GM19043 (cell line): ENCODE measurements around the gene RHOU.

Source experiments
- ATAC-seq: cut with Tn5 transposase; IDR thresholded peaks from one replicate; pipeline ENCODE4 v1.9.1; 2021; ENCODE audit warnings: low read depth; ENCODE audit not compliant: unreplicated experiment

Gene RHOU

DNA sequence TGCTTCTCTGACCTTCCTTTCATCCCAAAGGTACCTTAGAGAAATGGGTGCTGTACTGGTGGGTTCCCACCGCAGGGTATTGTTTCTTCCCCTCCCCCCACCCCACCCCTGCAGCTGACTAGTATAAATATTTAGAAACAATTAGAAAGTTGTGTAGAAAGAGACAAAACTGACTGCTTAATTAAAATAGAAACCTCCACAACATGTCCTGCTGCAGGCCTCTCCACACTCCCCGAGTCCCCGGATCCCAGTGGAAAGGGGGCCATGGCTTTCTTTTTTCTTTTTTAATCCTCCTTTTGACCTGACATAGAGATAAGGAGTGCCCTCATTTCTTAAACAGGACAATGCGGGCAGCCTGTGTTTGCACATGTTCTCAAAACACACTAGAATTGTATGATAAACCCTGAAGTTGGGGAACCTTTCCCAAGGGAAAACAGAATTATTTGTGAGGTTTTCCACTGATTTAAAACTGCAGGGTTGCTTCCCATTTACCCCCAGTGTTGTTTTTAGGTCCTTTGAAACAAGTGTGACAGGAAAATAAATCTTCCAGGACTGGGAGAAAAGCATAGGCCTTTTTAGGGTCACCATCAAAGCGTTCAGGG is 1.7 kb downstream of the RHOU start:
- ATAC-seq, result no peak

DNA sequence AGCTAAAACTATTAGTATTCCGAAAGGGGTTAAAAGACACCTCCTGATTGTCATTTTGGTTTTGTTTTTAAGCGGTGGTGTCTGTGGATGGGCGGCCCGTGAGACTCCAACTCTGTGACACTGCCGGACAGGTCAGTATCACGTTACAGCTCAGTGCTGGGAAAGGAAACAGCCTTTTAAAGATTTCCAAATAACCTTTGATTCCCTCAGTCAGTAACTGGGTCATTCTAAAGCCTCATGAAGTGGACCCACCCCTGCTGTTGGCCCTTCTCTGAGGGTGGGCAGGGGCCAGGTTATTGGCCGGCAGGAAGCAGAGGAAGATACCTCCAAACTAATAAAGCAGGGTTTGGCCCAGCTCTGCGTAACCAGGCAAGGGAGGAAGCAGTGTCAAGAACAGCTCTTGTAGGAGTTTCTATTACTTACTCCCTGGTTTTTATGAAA is 2.3 kb downstream of the RHOU start:
- no peak for ATAC-seq

DNA sequence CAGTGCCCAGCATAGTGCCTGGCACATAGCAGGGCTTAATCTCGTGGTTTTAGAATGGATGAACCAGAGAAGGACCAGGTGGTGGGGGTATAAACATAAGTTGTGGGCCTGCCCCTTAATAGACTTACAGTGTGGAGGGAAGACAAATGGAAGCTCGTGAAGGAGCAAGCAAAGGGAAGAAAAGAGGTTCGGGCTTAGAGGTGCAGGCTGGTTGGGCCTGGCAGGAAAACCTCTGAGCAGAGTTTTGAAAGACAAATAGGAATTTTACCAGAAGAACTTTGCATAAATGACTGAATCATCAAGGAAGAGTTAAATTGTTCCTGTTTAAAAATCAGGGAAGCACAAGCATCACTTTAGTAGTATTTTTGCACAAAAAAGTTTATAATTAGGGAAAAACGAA is 4.5 kb downstream of the RHOU start:
- ATAC-seq, result no peak

DNA sequence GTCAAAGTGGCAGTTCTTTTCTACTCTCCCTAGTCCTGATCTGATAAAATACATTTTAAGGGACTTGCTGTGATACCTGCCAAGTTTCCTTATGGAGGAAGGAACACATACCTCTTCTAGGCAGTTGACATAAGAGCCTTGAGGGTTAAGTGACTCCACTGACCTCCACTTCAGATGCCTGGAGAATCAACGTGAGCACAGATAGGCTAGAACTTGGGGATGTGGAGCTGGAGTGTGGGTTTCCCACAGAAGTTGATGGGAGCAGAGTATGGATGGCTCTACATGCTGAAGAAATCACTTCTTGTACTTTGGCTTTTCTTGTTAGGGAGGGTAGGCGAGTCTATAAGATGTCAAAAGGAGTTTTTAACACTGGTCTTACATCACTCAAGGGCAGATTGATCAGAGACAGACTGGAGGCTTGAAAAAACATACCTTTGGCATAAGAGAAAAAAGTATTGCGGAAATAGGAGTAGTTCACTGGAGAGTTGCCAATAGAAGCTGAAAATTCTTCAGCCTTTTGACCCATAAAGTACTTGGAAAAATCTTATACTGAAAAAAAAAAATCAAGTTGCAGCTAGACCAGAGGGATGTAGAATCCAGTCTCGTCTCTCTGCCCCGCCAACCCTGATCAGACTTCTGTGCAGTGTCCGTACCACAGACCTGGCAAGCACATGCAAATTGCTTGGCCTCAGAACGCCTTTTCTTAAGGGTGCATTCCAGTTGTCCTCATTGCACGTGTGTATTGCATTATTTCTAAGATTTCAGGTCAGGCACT is 5.5 kb downstream of the RHOU start:
- ATAC-seq, result no peak

DNA sequence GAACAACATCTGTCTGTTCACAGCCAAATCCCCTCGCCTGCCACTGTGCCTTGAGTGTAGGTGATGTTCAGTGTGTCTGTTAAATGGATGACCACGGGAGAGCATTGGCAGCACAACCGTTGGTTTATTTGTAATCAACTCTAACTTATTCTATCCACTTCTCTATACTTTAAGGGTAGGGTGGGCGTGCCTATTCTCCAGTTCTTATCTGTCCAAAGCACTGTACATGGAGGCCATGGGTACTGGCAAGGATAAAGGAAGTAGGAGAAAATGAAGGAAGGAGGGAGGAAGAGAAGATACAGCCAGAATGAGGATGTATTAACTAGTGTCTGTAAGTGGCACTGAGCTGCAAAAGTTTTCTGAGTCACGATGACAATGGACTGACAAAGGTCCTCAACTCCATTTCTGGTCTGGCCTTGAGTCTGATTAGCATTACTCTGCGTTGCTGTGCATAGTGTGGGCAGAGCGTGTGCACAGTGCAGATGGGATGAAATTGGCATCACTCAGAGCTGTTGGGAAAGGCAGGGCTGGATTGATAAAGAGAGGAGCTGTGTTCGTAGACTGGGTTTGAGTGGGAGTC is 7.1 kb downstream of the RHOU start:
- no peak for ATAC-seq

DNA sequence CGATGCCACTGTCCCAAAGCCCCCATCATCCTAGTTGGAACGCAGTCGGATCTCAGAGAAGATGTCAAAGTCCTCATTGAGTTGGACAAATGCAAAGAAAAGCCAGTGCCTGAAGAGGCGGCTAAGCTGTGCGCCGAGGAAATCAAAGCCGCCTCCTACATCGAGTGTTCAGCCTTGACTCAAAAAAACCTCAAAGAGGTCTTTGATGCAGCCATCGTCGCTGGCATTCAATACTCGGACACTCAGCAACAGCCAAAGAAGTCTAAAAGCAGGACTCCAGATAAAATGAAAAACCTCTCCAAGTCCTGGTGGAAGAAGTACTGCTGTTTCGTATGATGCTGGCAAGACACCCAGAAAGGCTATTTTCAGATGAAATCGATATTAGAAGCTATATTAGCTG is 8.1 kb downstream of the RHOU start:
- no peak for ATAC-seq

DNA sequence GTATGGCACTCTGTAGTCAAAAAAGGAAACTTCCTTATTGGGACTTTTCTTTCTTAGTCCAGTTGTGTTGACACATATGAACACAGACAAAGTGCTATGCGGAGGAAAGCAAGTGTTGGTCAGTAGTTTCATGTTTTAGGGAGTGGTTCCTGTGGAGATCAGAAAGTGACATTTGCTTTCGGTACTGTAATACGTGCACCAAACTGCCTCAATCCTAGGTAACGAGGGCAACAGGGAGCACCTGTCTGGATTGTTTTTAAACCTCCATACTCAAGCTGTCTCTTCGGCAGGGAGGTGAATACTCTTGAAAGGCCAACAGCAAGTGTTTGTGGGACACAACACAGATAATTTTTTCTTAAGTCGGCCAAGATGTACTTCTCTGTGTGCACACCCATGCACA is 9.1 kb downstream of the RHOU start:
- no peak for ATAC-seq

DNA sequence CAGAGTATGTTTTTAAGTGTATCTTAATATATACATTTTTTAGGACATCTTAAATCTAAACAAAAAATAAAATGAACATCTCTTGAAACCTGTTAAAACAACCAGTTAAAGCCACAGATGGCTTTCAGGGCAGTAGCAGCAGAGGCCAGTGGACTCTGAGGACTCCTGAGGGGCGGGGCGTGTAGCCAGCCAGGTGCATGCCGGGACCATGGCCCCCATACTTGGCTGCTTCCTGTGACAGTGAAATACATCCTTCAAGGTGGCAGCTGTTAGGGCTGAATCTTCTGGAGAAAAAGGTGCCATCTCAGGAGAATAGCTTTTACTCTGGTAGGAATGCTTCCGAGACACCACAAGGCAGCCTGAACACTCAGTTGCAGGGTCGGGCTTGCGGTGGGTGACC is 9.6 kb downstream of the RHOU start:
- no peak for ATAC-seq

DNA sequence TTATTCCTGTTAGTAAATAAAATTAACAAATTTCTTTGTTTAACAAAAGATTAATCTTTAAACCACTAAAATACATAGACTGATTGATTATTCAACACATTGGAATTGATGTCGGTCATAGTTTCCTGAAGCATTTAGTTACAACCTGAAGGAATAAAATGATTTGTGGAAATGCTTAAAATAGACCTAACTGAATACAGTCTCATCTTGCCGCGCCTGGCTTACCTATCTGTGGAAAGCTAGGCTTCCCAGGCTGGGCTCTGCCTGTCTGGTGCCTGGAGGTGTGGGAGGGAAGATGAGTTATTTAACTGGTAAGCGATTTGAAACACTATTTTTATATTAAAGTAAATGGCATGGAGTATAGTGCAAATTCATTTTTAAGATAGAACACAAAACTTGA is 10.2 kb downstream of the RHOU start:
- no peak for ATAC-seq

DNA sequence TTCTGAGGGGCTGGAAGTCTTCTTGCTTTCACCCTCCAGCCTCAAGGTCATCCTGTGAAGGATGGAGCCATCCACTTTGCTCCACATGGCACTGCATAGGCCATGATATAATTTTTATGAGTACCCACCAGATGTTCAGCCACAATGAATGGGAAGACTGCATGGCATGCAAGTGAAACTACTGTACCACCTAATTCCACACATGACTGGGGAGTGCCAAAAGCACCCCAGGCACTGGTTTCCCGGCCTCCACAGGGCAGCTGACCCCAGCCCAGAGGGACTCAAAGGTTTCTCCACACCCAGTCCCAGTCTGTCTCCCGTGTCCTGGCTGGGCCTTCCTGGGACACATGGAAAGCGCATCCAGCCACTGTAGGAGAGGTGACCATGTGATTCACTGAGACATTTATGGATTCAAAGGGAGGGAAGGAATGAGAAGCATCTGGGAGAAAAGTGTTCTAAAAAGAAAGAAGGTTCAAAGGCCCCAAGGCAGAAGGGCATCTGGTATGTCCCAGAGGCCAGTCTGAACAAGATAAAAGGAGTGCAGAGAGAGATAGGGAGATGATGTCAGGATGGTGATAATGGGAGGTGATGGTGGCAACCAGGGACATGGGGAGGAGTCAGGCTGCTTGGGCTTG is 12.1 kb downstream of the RHOU start:
- ATAC-seq, result no peak

DNA sequence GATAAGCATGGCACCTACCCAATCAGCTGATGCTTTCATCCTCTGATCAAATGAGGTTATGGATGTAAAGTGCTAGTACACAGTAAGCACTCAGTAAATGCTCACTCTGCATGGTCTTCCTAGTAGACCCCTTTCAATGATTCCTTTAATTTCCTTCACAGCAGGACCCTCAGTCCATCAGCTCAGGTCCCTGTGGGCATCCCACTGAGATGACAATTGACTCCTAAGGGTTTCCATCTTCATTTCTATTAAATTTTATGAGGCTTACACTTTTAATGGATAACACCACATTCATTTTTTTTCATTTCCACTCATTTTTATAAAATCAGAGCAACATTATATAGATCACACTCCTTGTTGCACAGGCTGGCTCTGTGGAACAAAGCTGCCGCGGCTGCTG is 12.8 kb downstream of the RHOU start:
- no peak for ATAC-seq

DNA sequence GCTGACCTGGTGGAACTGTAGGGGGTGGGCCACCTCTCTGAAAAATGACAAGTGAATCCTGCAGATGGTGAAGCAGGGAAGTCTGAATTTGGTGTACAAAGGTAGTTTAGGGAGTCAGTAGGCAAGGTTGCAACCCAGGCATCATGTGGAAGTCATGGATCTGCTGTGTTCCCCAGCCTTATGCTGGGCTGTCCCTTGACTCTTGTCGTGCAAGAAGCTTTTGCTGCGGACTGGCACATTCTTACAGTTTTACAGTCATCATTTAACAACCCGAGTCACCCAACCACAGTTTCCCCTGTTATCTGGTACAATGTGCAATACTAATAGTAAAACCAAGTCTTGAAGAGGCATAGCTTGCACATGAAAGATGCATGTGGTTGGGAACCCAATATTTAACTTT is 13.2 kb downstream of the RHOU start:
- ATAC-seq, result no peak

DNA sequence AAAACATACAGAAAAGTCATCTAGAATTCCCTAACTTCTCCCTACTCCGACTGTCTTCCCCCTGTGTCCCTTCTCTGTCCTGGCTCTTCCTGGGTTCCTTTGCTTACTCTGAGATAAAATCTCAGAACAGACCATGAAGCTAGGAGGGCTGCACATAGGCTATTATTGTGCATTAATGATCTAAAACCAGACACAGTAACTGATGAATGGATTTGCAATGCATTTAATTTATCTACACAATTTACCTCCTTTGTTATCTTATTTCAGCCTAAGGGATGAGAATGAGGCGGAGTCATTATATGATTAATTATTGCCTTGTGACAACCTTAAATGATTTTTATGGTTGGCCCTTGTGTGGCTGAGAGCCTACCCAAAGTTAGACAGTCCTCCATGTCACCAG is 14.5 kb downstream of the RHOU start:
- no peak for ATAC-seq

DNA sequence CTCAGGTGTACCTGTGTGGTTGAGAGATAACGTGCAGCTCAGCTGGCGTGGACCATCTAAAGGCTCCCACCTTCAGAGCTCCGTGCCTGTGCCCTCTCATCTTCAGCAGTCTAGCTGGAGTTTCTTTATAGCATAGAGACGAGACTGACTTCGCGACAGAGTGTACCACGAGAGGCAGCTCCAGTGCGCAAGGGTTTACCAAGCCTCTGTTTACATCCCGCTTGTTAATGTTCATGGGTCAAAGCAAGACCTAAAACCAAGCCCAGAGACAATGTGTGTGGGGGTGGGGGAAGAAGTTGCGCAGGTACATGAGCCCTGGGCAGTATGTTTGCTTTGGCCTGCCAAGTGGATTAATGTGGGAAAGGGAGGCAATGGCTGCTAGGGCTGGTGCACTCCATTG is 15.6 kb downstream of the RHOU start:
- no peak for ATAC-seq

DNA sequence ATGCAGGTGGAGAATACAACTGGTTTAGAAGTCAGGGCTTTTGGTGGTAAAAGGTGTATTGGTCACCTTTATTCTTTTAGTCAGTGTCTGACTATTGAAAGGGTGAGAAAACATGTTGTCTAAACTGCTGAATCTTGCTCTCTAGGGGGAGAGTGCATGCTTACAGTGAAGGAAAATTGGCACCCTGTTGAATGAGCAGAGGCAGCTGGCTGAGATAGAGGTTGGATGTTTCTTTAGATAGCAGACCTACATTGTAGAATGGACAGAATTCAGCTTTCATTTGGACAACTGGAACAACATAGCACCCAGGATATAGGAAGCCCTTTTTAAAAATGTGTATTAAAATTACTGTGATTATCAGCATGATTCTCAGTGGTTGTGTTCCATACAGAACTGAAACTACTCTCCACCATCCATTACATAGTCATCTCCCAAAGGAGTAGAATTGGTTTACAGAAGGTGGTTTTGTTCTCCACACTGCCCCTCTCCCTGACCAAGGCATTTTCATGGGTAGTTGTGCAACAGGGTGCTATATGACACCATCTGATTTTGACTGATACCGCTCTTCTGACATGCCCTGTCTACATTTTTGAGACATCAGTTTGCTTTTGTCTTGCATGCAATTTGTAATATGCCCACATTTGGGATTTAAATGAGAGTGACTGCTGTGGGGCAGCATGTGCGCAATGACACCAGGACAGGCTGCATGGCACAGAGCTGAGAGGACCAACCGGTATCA is 16.2 kb downstream of the RHOU start:
- ATAC-seq, result no peak

DNA sequence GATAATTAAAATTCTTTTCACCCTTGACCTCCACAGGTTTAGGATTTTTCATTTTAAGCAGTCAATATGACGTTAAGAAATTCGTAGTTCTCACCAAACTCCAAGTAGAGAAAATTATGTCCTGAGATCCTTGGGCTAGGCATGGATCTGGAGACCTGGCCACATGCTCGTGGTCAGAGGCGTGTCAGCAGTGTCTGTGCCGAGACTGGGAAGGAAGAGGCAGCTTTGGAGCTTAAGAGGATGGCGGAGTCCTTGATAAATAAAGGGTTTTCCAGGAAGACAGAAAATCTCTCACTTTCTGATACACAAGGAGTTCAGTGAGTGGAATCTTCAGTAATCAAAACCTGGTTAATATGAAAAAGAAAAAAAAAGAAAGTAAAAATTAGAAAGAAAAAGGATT is 17.0 kb downstream of the RHOU start:
- no peak for ATAC-seq

DNA sequence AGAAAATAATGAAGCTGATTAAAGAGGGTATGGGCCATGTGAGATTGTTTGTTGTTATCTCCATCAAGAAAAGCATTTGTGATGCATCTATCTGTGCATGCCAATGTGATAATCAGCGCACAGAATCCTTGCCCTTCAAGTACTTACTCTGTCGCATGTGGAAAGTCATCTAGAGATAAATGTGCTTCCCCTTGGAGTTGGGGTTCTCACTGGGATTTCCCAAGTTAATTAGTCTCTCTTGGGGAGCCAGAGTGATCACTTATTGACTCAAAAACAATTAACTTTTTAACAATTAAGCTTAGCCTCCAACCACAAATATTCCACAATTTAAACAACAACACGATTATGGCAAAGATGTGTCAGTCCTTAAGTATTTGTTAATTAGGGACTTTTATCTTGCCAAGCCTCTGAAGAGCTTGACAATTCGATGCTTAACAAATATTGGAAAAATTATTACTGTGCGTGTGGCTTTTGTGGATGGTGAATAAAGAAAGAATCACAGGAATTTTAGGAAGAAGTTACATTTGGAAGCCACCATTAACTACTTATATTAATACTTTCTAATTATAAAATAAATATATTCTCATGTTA is 17.5 kb downstream of the RHOU start:
- no peak for ATAC-seq

DNA sequence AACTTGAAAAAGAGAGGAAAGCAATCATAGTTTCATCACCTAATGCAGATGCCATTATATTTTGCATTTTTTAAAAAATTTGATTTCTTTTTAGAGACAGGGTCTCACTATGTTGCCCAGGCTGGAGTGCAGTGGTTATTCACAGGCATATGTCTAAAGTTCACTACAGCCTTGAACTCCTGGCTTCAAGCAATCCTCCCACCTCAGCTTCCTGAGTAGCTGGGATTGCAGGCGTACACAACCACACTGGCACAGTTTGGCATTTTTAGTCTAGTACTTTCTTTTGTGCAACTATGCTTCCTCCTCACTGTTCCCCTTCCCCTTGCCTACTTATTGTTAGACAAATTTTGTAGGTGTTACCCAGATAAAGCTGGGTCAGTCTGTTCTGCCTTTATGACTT is 18.0 kb downstream of the RHOU start:
- ATAC-seq, result no peak

DNA sequence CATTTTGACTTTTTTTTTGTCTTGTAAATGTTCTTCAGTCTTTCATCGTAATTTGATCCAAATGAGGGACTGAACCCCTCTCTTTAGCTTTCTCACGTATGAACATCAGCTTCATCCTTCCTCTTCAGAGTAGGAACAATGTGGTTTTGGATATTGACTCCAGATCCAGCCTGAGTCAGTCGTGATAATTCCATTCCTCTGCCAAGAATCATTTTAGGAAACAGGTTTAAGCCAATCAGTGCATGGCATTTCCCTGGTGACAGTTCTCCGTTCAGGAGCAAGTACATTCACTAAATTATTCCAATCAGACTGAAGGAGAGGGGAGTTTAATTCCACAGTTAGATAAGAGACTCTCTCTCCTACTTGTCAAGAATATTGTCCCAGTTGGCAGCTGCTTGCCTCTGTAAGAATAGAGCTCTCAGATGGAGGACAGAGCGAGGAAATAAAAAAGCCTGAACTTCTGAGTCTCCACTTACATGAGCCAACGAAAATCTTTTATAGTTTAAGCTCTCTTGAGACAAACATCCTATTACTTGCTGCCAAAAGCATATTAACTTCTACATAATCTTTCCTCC is 18.6 kb downstream of the RHOU start:
- ATAC-seq, result no peak

DNA sequence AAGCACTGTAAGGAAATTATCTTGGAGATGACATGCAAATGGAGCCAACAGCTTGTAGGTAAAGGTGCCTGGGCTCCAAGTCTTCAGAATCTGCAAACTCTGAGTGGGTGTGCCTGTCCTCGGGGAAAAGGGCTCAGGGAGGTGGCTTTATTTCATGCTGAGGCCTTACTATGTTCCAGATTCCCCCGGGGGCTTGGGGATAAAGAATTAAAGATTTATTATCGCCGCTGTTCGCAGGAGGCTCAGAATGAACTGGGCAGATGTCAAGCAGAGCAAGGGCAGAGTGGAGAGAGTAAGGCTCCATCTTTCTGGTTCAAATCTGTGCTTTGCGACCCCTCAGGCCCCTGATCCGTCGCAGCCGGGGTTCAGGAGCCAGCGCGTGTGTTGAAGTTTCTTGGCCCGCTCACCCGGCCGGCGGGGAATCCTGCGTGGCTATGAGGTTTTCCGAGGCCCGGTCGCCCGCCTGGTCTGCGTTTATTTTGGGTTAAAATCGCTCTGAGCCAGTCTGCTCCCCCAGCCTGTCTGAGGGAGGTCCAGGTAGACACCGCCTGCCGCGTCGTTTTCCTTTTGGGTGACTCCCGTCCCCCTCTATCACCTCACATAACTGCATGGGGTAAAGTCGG is 19.5 kb downstream of the RHOU start:
- ATAC-seq, result no peak
